ENCODE results near the gene AGBL4. TPM values are rescaled to one million over a fixed set of nuclear protein-coding genes. Genes with fewer than 3 reads are reported as not detected.

The AGBL4 gene
- polyA plus RNA-seq, 3 donors = 0.05 TPM; not detected in 2

DNA sequence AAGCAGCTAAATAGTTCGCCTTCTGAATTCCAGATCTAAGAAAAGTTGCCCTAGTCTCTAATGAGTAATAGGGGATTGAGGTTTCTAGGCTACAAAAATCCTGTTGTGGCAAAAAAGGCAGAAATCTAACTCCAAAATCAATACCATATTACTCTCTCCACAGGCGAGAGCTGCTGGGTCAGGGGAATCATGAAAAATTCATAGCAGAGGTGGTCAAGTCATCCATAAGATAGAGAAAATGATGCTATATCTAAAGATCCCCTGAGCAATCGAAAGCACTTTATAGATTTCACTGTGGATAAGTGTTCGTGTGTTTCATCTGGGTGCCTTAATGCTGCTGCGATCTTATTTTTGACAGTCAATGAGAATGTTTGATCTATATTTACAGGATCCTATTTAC lies 417.7 kb downstream of the AGBL4 start:
- H3K4me1 ChIP-seq (ENCODE audit: control insufficient read depth in 1 of 2, insufficient read depth in 2 of 2, low read length in 2 of 2) = no peaks in the 10 kb centered on the region
- no peak overlapping the region for H3K27ac ChIP-seq (ENCODE audit: low read depth in 1 of 2, low read length in 2 of 2)
- TF ChIP-seq, protein P1, sequence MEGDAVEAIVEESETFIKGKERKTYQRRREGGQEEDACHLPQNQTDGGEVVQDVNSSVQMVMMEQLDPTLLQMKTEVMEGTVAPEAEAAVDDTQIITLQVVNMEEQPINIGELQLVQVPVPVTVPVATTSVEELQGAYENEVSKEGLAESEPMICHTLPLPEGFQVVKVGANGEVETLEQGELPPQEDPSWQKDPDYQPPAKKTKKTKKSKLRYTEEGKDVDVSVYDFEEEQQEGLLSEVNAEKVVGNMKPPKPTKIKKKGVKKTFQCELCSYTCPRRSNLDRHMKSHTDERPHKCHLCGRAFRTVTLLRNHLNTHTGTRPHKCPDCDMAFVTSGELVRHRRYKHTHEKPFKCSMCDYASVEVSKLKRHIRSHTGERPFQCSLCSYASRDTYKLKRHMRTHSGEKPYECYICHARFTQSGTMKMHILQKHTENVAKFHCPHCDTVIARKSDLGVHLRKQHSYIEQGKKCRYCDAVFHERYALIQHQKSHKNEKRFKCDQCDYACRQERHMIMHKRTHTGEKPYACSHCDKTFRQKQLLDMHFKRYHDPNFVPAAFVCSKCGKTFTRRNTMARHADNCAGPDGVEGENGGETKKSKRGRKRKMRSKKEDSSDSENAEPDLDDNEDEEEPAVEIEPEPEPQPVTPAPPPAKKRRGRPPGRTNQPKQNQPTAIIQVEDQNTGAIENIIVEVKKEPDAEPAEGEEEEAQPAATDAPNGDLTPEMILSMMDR (IDR thresholded peaks at IDR 0.05) = no peak
- H3K4me3 ChIP-seq (replicated peaks in 1 of 3; ENCODE audit: low read depth in 2 of 3, low read length in 3 of 3) = no peak overlapping the region
- Mint-ChIP-seq H3K4me3 (no peak overlapping the region), H3K27me3 (ENCODE audit: low read depth in 3 of 3) (peaks cover 0 to 1% (median 0%) of the 10 kb centered on the region in 3 donors), H3K36me3 (no peaks in the 10 kb centered on the region), H3K4me1 (no peaks in the 10 kb centered on the region), H3K9me3 (peaks cover 0 to 11% (median 3%) of the 10 kb centered on the region in 7 donors), H3K27ac (no peak overlapping the region)
- H3K9me3 ChIP-seq (replicated peaks in 1 of 2; ENCODE audit: control insufficient read depth in 1 of 2, insufficient read depth in 1 of 2, low read length in 2 of 2) = no peaks in the 10 kb centered on the region
- H3K9ac ChIP-seq (ENCODE audit: insufficient read depth, low read length, poor library complexity, severe bottlenecking) = no peak overlapping the region
- intact Hi-C loops (cut with micrococcal nuclease) = no loop called here
- no peaks in the 10 kb centered on the region for H3K79me2 ChIP-seq (ENCODE audit: insufficient read depth, low read length)
- 100% methylated on average over 1 of the region's 5 CpGs for WGBS (ENCODE audit: insufficient coverage)
- no peaks in the 10 kb centered on the region for H3K36me3 ChIP-seq (replicated peaks in 1 of 2; ENCODE audit: control insufficient read depth in 1 of 2, insufficient read depth in 2 of 2, low read length in 2 of 2)
- no peak for DNase-seq
- H3K4me2 ChIP-seq (replicated peaks; ENCODE audit: extremely low read depth, low read length, poor library complexity, severe bottlenecking) = no peak overlapping the region
- H4K20me1 ChIP-seq (ENCODE audit: insufficient read depth, low read length) = no peaks in the 10 kb centered on the region
- no peaks in the 10 kb centered on the region for H3K27me3 ChIP-seq (ENCODE audit: control insufficient read depth in 2 of 2, insufficient read depth in 2 of 2, low read length in 2 of 2)
- H2AFZ ChIP-seq (ENCODE audit: insufficient read depth, low read depth, low read length, poor library complexity, severe bottlenecking) = no peak overlapping the region

DNA sequence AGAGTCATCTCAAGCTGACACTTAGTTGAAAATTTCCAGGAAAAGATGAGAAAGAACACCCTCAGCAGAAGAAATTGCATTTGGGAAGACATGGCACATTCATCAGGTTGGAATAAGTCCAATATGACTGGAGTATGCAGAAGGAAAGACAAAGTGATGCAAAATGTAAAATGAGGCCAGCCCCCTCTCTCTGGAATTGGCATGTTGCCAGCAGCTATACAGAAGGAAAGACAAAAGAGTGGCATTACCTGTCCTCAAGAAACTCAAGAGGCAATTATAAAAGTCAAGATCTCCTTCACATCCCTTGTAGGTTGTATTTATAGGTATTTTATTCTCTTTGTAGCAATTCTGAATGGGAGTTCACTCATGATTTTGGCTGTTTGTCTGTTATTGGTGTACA lies 426.3 kb downstream of the AGBL4 start:
- no peak overlapping the region for H3K9ac ChIP-seq (ENCODE audit: insufficient read depth, low read length, poor library complexity, severe bottlenecking)
- peaks cover 4 to 31% (median 16%) of the 10 kb centered on the region in 7 donors for H3K9me3 Mint-ChIP-seq
- intact Hi-C loops (cut with micrococcal nuclease) = no loop called here
- no peak for DNase-seq
- H3K27ac ChIP-seq (ENCODE audit: low read depth in 1 of 2, low read length in 2 of 2) = no peak overlapping the region
- no peak overlapping the region for H2AFZ ChIP-seq (ENCODE audit: insufficient read depth, low read depth, low read length, poor library complexity, severe bottlenecking)
- no peaks in the 10 kb centered on the region for H3K36me3 Mint-ChIP-seq
- no peaks in the 10 kb centered on the region for H3K27me3 Mint-ChIP-seq (ENCODE audit: low read depth in 3 of 3)
- H3K36me3 ChIP-seq (replicated peaks in 1 of 2; ENCODE audit: control insufficient read depth in 1 of 2, insufficient read depth in 2 of 2, low read length in 2 of 2) = no peaks in the 10 kb centered on the region
- TF ChIP-seq, protein P1 (IDR thresholded peaks at IDR 0.05) = no peak
- H3K27me3 ChIP-seq (ENCODE audit: control insufficient read depth in 2 of 2, insufficient read depth in 2 of 2, low read length in 2 of 2) = no peaks in the 10 kb centered on the region
- peaks cover 0 to 7% of the 10 kb centered on the region in 2 donors for H3K9me3 ChIP-seq (replicated peaks in 1 of 2; ENCODE audit: control insufficient read depth in 1 of 2, insufficient read depth in 1 of 2, low read length in 2 of 2)
- H3K4me3 Mint-ChIP-seq = no peak overlapping the region
- H3K27ac Mint-ChIP-seq = no peak overlapping the region
- no peaks in the 10 kb centered on the region for H3K4me1 ChIP-seq (ENCODE audit: control insufficient read depth in 1 of 2, insufficient read depth in 2 of 2, low read length in 2 of 2)
- H3K79me2 ChIP-seq (ENCODE audit: insufficient read depth, low read length) = no peaks in the 10 kb centered on the region
- H3K4me1 Mint-ChIP-seq = no peaks in the 10 kb centered on the region
- H3K4me3 ChIP-seq (replicated peaks in 1 of 3; ENCODE audit: low read depth in 2 of 3, low read length in 3 of 3) = no peak overlapping the region
- no peak overlapping the region for H3K4me2 ChIP-seq (replicated peaks; ENCODE audit: extremely low read depth, low read length, poor library complexity, severe bottlenecking)
- no peaks in the 10 kb centered on the region for H4K20me1 ChIP-seq (ENCODE audit: insufficient read depth, low read length)
